Lower lobe of right lung (tissue), 2 donors: ENCODE data around the gene MIB2. TPM values are rescaled to one million over a fixed set of nuclear protein-coding genes. Genes with fewer than 3 reads are reported as not detected.
A peak's percentile ranks its signal among the peaks of the same experiment; 100 is the strongest.

ENCODE experiments used
- ATAC-seq, 2 donors: fragments of 200-7000 bp; cut with Tn5 transposase; one replicate each; pipeline ENCODE4 v1.9.1; 2020 to 2022; ENCODE audit warnings: mild to moderate bottlenecking in 2 of 2, moderate library complexity in 2 of 2
- DNase-seq: peaks from one replicate; pipeline ENCODE4 v3.0.0-alpha.2; 2020
- H3K27ac ChIP-seq: fragments of 200-600 bp; one replicate; pipeline ENCODE4 v1.8.0; 2022
- H3K27me3 ChIP-seq: fragments of 200-600 bp; one replicate; pipeline ENCODE4 v1.8.0; 2022; ENCODE audit warnings: low read depth
- H3K36me3 ChIP-seq: fragments of 200-600 bp; one replicate; pipeline ENCODE4 v1.8.0; 2022; ENCODE audit warnings: mild to moderate bottlenecking
- H3K4me1 ChIP-seq: fragments of 200-600 bp; one replicate; pipeline ENCODE4 v1.8.0; 2022
- H3K4me3 ChIP-seq: fragments of 200-600 bp; one replicate; pipeline ENCODE4 v1.8.0; 2022; ENCODE audit warnings: mild to moderate bottlenecking
- H3K9me3 ChIP-seq: fragments of 200-600 bp; one replicate; pipeline ENCODE4 v1.8.0; 2022
- intact Hi-C: fragments of 100-400 bp; cut with DNase I; formaldehyde crosslinking; loops from one replicate; pipeline ENCODE4 v1.11.0; 2022
- total RNA-seq: library from RNA; stranded (reverse); fragmentation: NEBNext Ultra II Directional; extraction: Animal tissue kit (Norgen Biotek cat#: 25700); gene quantifications from one replicate; pipeline ENCODE4 v1.2.1, GENCODE V29; 2021
- TF ChIP-seq, protein P1 (sequence below): fragments of 200-600 bp; IDR thresholded peaks from one replicate; pipeline ENCODE4 v1.8.0; 2022; ENCODE audit warnings: antibody characterized with exemption, mild to moderate bottlenecking
- donor health status: DM: no; HTN: yes; CAD: no; lungs with severe emphysema.

MIB2 gene
- total RNA-seq, 1 donor from 2014 or later, result 82.5 TPM

DNA sequence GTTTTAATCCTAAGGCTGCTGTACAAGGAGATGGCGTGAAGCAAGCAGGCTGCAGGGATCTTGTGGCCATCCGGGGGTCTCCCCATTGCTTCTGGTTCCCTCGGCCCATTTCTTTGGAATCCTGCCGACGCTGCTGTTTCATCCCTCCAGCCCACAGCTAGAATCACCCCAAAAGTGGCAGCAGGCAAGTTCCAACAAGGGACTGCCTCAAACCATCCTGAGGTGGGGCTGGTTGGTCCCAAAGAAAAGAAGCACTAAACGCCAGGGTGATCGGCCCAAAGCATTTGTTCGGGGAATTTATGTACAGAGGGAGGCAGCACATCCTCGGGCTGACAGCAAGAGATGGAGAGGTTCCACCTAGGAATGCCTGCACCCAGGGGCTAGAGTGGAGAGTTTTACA lies 4.5 kb upstream of the MIB2 start:
- TF ChIP-seq, protein P1, sequence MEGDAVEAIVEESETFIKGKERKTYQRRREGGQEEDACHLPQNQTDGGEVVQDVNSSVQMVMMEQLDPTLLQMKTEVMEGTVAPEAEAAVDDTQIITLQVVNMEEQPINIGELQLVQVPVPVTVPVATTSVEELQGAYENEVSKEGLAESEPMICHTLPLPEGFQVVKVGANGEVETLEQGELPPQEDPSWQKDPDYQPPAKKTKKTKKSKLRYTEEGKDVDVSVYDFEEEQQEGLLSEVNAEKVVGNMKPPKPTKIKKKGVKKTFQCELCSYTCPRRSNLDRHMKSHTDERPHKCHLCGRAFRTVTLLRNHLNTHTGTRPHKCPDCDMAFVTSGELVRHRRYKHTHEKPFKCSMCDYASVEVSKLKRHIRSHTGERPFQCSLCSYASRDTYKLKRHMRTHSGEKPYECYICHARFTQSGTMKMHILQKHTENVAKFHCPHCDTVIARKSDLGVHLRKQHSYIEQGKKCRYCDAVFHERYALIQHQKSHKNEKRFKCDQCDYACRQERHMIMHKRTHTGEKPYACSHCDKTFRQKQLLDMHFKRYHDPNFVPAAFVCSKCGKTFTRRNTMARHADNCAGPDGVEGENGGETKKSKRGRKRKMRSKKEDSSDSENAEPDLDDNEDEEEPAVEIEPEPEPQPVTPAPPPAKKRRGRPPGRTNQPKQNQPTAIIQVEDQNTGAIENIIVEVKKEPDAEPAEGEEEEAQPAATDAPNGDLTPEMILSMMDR, result no peak
- DNase-seq (peak; percentile 40), ATAC-seq (no peak)
- H3K9me3 ChIP-seq, result no peaks in the 10 kb centered on the region
- no peak overlapping the region for H3K4me3 ChIP-seq
- no peaks in the 10 kb centered on the region for H3K36me3 ChIP-seq
- intact Hi-C loops, result no loop called here
- H3K27me3 ChIP-seq, result no peaks in the 10 kb centered on the region
- peak overlapping the region; percentile 100 for H3K27ac ChIP-seq
- peaks cover 39% of the 10 kb centered on the region for H3K4me1 ChIP-seq

DNA sequence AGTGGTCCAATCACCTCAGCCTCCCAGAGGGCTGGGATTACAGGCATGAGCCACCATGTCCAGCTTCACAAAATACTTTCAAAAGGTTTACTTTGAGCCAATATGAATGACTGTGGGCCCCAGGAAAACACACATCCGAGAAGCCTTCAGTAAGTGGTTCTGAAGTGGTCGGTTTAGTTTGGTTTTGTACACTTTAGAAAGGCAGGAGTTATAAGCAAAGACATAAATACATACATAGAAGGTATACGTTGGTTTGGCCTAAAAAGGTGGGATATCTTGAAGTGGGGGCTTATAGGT lies 3.2 kb upstream of the MIB2 start:
- Histone ChIP-seq H3K36me3 (no peaks in the 10 kb centered on the region), H3K27me3 (no peaks in the 10 kb centered on the region), H3K4me1 (peaks cover 47% of the 10 kb centered on the region), H3K9me3 (no peaks in the 10 kb centered on the region), H3K4me3 (peak overlapping the region; percentile 6), H3K27ac (peak overlapping the region; percentile 100)
- TF ChIP-seq, protein P1, result no peak
- intact Hi-C loops, result no loop called here
- ATAC-seq (peak; percentile 14 to 53), DNase-seq (peak; percentile 48)

DNA sequence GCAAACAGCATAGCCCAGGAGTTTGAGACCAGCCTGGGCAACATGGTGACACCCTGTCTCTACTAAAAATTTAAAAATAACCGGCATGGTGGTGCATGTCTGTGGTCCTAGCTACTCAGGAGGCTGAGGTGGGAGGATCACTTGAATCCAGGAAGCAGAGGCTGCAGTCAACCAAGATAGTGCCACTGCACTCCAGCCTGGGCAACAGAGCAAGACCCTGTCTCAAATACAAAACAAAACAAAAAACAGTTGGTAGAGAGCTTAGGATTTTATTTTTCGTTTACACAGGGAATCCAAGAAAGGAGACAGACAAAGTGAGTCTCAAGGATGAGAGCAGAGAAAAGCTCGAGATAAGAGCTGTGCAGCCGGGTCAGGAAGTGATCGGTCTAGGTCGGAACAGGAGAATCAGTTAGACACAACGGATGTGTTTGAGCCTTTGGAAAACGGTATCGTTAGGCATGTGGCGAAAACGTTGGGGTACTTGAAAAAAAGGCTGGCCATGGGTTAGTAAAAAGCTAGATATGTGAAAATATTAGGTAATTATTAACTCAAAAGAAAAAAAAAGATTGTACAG lies 1.7 kb upstream of the MIB2 start:
- no peak for ATAC-seq
- Histone ChIP-seq H3K4me1 (peaks cover 49% of the 10 kb centered on the region), H3K27me3 (no peaks in the 10 kb centered on the region), H3K4me3 (peak overlapping the region; percentile 96), H3K36me3 (peaks cover 13% of the 10 kb centered on the region), H3K9me3 (no peaks in the 10 kb centered on the region), H3K27ac (peak overlapping the region; percentile 100)
- DNase-seq, result no peak
- TF ChIP-seq, protein P1, result no peak
- intact Hi-C loops, result no loop called here

DNA sequence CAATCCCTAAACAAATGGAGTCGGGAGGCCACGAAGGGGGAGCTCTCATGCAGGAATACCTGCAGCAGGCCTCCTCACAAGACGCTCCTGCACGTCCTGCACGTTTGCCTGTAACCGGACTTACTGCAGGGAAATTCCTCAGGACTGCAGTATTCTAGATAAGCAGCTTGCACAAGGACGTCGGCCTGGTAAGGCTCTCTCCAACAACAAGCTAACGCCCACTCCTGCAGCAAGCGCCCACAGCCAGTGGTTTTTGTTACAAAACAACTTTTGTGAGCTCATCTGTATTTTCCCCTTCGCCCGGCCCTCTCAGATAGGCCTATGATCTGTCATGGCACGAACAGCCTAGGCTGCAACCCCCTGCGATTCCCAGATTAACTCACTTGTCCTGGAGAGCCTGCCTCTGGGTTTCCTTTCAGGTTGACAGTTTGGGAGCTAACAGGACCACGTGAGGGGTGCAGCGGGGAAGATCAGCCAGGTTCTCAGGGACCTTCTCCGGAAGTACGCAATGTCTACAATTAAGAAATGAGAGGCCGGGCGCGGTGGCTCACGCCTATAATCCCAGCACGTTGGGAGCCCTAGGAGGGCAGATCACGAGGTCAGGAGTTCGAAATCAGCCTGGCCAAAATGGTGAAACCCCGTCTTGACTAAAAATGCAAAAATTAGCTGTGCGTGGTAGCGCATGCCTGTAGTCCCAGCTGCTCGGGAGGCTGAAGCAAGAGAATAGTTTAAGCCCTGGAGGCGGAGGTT lies 921 bp upstream of the MIB2 start:
- DNase-seq, result peak; percentile 80
- peaks cover 14% of the 10 kb centered on the region for H3K36me3 ChIP-seq
- H3K4me1 ChIP-seq, result peaks cover 49% of the 10 kb centered on the region
- H3K4me3 ChIP-seq, result peak overlapping the region; percentile 96
- TF ChIP-seq, protein P1, result no peak
- H3K27me3 ChIP-seq, result no peaks in the 10 kb centered on the region
- H3K27ac ChIP-seq, result peak overlapping the region; percentile 100
- peak; percentile 10 to 15 for ATAC-seq
- no peaks in the 10 kb centered on the region for H3K9me3 ChIP-seq
- intact Hi-C loops, result no loop called here

DNA sequence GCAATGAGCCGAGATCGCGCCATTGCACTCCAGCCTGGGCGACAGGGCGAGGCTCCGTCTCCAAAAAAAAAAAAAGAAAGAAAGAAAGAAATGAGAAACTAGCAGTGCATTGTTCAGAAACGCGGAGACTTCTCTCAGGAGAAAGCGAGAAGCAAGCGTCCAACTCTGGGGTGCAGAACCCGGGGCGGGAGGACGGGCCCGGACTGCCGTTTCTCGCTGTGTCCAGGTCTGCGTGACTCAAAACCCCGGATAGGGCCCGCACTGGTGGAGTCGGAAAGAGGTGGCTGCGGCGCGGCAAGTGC lies 395 bp upstream of the MIB2 start:
- peaks cover 44% of the 10 kb centered on the region for H3K4me1 ChIP-seq
- TF ChIP-seq, protein P1, result no peak
- no peaks in the 10 kb centered on the region for H3K27me3 ChIP-seq
- peak overlapping the region; percentile 100 for H3K27ac ChIP-seq
- DNase-seq, result no peak
- no peaks in the 10 kb centered on the region for H3K9me3 ChIP-seq
- peaks cover 14% of the 10 kb centered on the region for H3K36me3 ChIP-seq
- no peak for ATAC-seq
- intact Hi-C loops, result no loop called here
- peak overlapping the region; percentile 96 for H3K4me3 ChIP-seq
